Kidney (tissue), 14 donors: Measurements from ENCODE around the gene HOXD8. TPM values are rescaled to one million over a fixed set of nuclear protein-coding genes. Genes with fewer than 3 reads are reported as not detected.

ENCODE experiments used
- DNase-seq, 5 donors: peaks; one replicate each; pipeline ENCODE4 v3.0.0-alpha.2; 2013 to 2020
- FAIRE-seq: peaks from 2 replicates; lab custom pipeline; 2012; peaks lifted over from hg19 to GRCh38; lab: Jason Lieb, UNC
- H3K27ac ChIP-seq, 2 donors: one replicate each; pipeline ENCODE4 v1.7.0; 2013; ENCODE audit warnings: low read depth in 2 of 2, low read length in 2 of 2, inconsistent platforms in 1 of 2
- H3K27me3 ChIP-seq: one replicate; pipeline ENCODE4 v1.7.1; 2013; ENCODE audit warnings: low read length, inconsistent platforms; ENCODE audit not compliant: control insufficient read depth, insufficient read depth
- H3K36me3 ChIP-seq, 3 donors: one replicate each; pipeline versions ENCODE4 v1.7.0 to v1.7.1; 2013; ENCODE audit warnings: low read length in 3 of 3, control low read depth in 1 of 3, inconsistent platforms in 1 of 3; ENCODE audit not compliant: insufficient read depth in 3 of 3, control insufficient read depth in 2 of 3
- H3K4me1 ChIP-seq, 3 donors: one replicate each; pipeline versions ENCODE4 v1.7.0 to v1.7.1; 2013; ENCODE audit warnings: low read length in 3 of 3, inconsistent platforms in 1 of 3, low read depth in 1 of 3; ENCODE audit not compliant: control insufficient read depth in 2 of 3, insufficient read depth in 2 of 3
- H3K4me3 ChIP-seq, 3 donors: one replicate each; pipeline versions ENCODE4 v1.7.0 to v1.8.1; 2013; ENCODE audit warnings: low read length in 3 of 3, control low read depth in 1 of 3, inconsistent platforms in 1 of 3
- H3K9ac ChIP-seq, 3 donors: one replicate each; pipeline versions ENCODE4 v1.7.0 to v1.7.1; 2013; ENCODE audit warnings: low read length in 3 of 3, control low read depth in 1 of 3, inconsistent platforms in 1 of 3
- H3K9me3 ChIP-seq, 3 donors: one replicate each; pipeline versions ENCODE4 v1.7.0 to v1.7.1; 2013; ENCODE audit warnings: low read length in 3 of 3, control low read depth in 1 of 3, inconsistent platforms in 1 of 3; ENCODE audit not compliant: control insufficient read depth in 2 of 3, insufficient read depth in 1 of 3
- CTCF ChIP-seq: IDR thresholded peaks from 3 replicates; pipeline ENCODE4 v1.5.1; 2012; ENCODE audit warnings: mild to moderate bottlenecking, moderate library complexity, borderline replicate concordance; ENCODE audit not compliant: insufficient read depth; ENCODE audit errors: extremely low read depth
- intact Hi-C: fragments of 100-400 bp; cut with DNase I; formaldehyde crosslinking; loops from one replicate; pipeline ENCODE4 v1.11.1; 2022
- polyA plus RNA-seq: library from polyadenylated mRNA; stranded (reverse); fragments of 350-450 nt; fragmentation: Illumina TruSeq; extraction: RNeasy Lipid Tissue Mini Kit (QIAGEN cat#74804); gene quantifications from one replicate; pipeline ENCODE4 v1.2.3, GENCODE V29; 2014; ENCODE audit warnings: low read depth, low replicate concordance; ENCODE audit not compliant: insufficient read depth
- total RNA-seq: library from RNA; stranded (reverse); fragmentation: NEBNext Ultra II Directional; extraction: Animal tissue kit (Norgen Biotek cat#: 25700); gene quantifications from one replicate; pipeline ENCODE4 v1.2.1, GENCODE V29; 2021
- donor health status: control.
- donor health status: control.
- donor health status: control.
- donor health status: control.
- donor health status: control.
- donor health status: DM: yes; HTN: yes; CAD: no.
- donor health status: Normal renal cell carcinoma (clear cell type).

HOXD8 gene
- total and polyA plus RNA-seq, 2 donors from 2014 or later: 76.5 to 122 TPM

- peak overlapping the region; percentile 94 to 97 for H3K27ac ChIP-seq
- H3K9me3 ChIP-seq: no peaks in the 10 kb centered on the region
- H3K36me3 ChIP-seq: no peaks in the 10 kb centered on the region
- intact Hi-C loops: no loop called here
- peaks cover 6 to 25% (median 18%) of the 10 kb centered on the region in 3 donors for H3K4me1 ChIP-seq
- DNase-seq: peak in 3 of 5 donors; percentile 58 to 76 (median 75)
- no peak for TF ChIP-seq CTCF
- no peak for FAIRE-seq
- H3K27me3 ChIP-seq: no peaks in the 10 kb centered on the region
- peak overlapping the region; percentile 44 to 95 (median 80) for H3K9ac ChIP-seq
- H3K4me3 ChIP-seq: peak overlapping the region; percentile 71 to 84 (median 73)
These were observed 9.6 kb downstream of the HOXD8 start for GRCh38 chr2:176138923-176139660.

DNA sequence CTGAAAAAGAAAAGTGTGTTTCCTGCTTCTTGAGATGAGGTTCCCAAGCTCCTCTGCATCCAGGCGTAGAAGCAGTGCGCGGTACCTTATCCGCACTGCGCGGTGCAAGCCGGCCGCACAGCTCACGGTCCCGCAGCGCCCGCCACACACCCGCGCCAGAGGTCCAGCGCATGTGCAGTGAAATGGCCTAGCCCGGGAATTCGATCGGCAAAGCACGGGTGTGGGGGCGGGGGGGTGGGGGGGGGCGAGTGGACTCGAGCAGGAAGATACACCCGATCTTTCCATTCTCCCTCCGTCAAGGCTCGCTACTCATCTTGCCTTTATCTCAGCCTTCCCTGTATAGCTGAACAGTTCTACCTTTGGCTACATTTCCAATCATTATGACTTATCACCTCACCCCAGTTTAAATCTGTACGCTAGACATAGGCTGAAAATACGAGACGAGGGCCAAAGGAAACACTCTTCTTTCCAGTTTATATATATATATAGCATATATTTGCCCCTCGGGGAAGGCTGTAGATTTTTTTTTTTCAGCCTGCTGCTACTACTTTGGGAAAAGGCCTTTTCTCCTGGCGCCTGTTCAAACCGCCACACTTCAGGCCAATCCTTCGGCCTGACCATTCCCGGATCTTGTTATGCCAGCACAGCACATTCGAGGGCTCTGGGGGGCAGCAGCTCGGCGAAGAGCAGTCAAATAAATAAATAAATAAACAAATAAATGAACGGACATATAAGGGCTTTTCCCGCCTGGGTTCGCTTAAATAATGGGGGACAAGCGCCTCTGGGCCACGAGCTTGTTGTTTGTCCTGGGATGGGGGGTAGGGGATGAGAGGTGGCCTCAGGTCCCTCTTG is 10.4 kb downstream of the HOXD8 start:
- Histone ChIP-seq H3K9me3 (no peaks in the 10 kb centered on the region), H3K27me3 (no peaks in the 10 kb centered on the region), H3K36me3 (no peaks in the 10 kb centered on the region), H3K4me1 (peaks cover 6 to 25% (median 18%) of the 10 kb centered on the region in 3 donors), H3K4me3 (peak overlapping the region; percentile 71 to 84 (median 73)), H3K27ac (peak overlapping the region; percentile 94 to 97), H3K9ac (peak overlapping the region; percentile 58 to 95 (median 80))
- TF ChIP-seq CTCF: no peak
- FAIRE-seq (no peak), DNase-seq (peak in 4 of 5 donors; percentile 75 to 91 (median 86))
- intact Hi-C loops: loop anchor here (10.0 kb wide), 2 partner anchors 315 to 415 kb away; no protein-coding TSS in a partner anchor

DNA sequence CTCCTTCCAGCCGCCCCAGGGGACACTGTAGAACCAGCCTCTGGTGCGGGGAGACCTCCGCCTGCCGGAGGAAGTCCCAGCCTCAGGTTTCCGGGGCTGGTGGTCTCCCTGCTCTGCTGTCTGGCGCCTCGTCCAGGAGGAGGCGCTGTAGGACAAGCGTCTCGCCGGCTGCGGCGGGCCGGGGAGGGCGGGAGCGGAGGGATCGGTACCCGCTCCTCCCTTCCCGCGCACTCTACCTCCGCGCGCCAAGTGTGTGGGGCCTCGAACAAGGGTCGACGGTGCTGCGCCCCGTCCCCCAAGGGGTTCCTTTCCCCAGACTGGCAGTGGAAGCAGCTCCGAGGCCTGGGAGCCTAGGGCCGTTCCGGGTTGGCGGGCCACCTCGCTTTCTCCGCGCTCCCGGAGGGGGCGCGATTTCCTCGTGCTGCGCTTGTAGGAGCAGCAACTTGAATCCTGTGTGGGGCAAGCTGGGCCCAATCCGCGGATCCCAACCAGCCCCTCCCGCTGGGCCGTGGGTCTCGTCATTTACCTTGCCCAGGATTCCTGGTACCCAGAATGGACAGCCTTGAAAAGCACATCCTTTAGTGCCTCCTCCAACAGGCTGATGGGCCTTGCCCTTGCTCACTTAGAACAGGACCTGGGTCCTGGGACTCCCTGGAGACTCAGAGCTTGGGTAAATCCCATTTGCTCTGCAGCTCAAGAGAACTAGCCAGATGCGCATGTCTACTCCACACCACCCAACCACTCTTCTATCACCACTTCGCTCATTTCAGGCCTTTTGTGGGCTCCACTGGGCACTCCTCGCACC is 11.2 kb downstream of the HOXD8 start:
- no peak for FAIRE-seq
- peak overlapping the region; percentile 82 to 97 for H3K27ac ChIP-seq

More for the DNA sequence above, 11.2 kb downstream of the HOXD8 start:
- no peaks in the 10 kb centered on the region for H3K9me3 ChIP-seq
- H3K36me3 ChIP-seq: no peaks in the 10 kb centered on the region
- peak overlapping the region; percentile 58 to 73 (median 65) for H3K9ac ChIP-seq
- no peaks in the 10 kb centered on the region for H3K27me3 ChIP-seq
- peak; percentile 97 for TF ChIP-seq CTCF
- H3K4me3 ChIP-seq: peak overlapping the region; percentile 16 to 58 (median 57)
- DNase-seq: peak; percentile 94 to 97 (median 95)
- H3K4me1 ChIP-seq: peaks cover 9 to 24% (median 19%) of the 10 kb centered on the region in 3 donors
- intact Hi-C loops: loop anchor here (10.0 kb wide), 2 partner anchors 314 to 414 kb away; no protein-coding TSS in a partner anchor
